Uterus (tissue), 4 donors: Measurements from ENCODE around the gene LEMD1. TPM values are rescaled to one million over a fixed set of nuclear protein-coding genes. Genes with fewer than 3 reads are reported as not detected.

ENCODE experiments used
- DNase-seq, 2 donors: peaks; one replicate each; pipeline ENCODE4 v3.0.0-alpha.2; 2019 to 2020
- H3K27ac ChIP-seq, 2 donors: fragments of 200-600 bp; sonication (generic); 1 replicate in 1 of 2; 2 replicates in 1 of 2; pipeline ENCODE4 v1.5.1; 2016 to 2018
- H3K27me3 ChIP-seq, 2 donors: fragments of 200-600 bp; sonication (generic); one replicate each; pipeline ENCODE4 v1.5.1; 2018 to 2019; ENCODE audit warnings: control low read depth in 1 of 2
- H3K36me3 ChIP-seq, 2 donors: fragments of 200-600 bp; sonication (generic); one replicate each; pipeline ENCODE4 v1.5.1; 2019; ENCODE audit warnings: control low read depth in 1 of 2
- H3K4me1 ChIP-seq, 2 donors: fragments of 200-600 bp; sonication (generic); one replicate each; pipeline ENCODE4 v1.5.1; 2018 to 2019; ENCODE audit warnings: control low read depth in 1 of 2
- H3K4me3 ChIP-seq, 2 donors: fragments of 200-600 bp; sonication (generic); 1 replicate in 1 of 2; 2 replicates in 1 of 2; pipeline ENCODE4 v1.5.1; 2018 to 2019; ENCODE audit warnings: mild to moderate bottlenecking in 1 of 2
- H3K9me3 ChIP-seq, 2 donors: fragments of 200-600 bp; sonication (generic); one replicate each; pipeline ENCODE4 v1.5.1; 2019; ENCODE audit warnings: control low read depth in 1 of 2
- POLR2A ChIP-seq, 2 donors: fragments of 450-650 bp; IDR thresholded peaks; one replicate each; pipeline ENCODE4 v1.6.1; 2016; ENCODE audit warnings: antibody characterized with exemption in 2 of 2, mild to moderate bottlenecking in 1 of 2, moderate library complexity in 1 of 2
- intact Hi-C: fragments of 100-400 bp; cut with DNase I; formaldehyde crosslinking; loops from one replicate; pipeline ENCODE4 v1.15.1; 2023; ENCODE audit warnings: low total_unique reads
- total RNA-seq, 4 donors: library from RNA; depleted of rRNA in 3 of 4; stranded (reverse); fragments of >200 nt in 3 of 4; gene quantifications; one replicate each; pipeline versions ENCODE4 v1.1.0 to v1.2.4, GENCODE V29; 2014 to 2023
- TF ChIP-seq, protein P1 (sequence below), 4 experiments: fragments of 200-600 bp in 2 of 4; fragments of 450-650 bp in 2 of 4; sonication (generic) in 2 of 4; IDR thresholded peaks; one replicate each; pipeline ENCODE4 v1.5.1; 2016 to 2019; ENCODE audit warnings: antibody characterized with exemption in 4 of 4, mild to moderate bottlenecking in 2 of 4, moderate library complexity in 1 of 4
- donor health status: DM: yes; HTN: yes; CAD: no.

The LEMD1 gene, protein sequence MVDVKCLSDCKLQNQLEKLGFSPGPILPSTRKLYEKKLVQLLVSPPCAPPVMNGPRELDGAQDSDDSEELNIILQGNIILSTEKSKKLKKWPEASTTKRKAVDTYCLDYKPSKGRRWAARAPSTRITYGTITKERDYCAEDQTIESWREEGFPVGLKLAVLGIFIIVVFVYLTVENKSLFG
- total RNA-seq, result 1 to 10 TPM in 2 of 4 donors, not detected in 2; 1.6 to 1.8 TPM

DNA sequence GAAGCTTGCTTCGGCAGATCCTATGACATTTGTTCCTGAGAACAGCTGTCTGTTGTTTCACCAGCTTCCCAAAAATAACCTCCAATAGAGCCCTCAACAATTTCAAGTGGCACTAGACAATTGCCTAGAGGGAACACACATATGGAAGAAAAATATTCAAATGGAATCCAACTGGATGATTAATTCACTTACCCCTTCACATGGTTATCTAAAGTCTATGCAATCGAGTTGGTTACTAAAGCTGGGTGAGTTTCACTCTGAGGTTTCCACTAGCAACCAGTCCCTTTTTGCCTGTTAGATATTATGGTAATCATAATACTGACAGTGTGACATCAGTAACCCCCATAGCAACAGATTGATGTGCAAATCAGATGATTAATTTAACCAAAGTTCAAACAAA, at the start of gene LEMD1:
Gene LEMD1, minus strand, starts transcription at position 259 of the 400 bp plus-strand sequence. CDS start 1,520 bp downstream, outside the sequence.
- no peaks in the 10 kb centered on the region for H3K27me3 ChIP-seq
- H3K4me1 ChIP-seq, result no peaks in the 10 kb centered on the region
- intact Hi-C loops, result no loop called here

DNA sequence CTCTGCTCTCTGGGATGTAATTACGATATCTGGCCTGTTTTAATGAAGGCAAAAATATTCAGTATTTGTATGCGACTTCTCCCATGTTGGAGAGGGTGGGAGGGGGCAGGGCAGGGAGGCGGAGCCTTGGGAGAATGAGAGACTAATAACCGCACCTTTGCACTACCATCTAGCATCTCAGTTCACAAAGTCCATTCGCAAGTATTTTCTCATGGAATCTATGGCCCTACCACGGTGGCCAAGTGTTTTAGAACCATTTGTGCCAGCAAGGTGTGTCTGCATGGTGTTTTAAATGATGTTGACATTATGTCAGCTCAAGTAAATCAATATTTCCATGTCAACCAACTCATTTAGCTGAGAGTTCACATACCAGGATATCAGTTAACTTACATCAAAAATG, 48.3 kb upstream of the LEMD1 start:
- no peaks in the 10 kb centered on the region for H3K9me3 ChIP-seq
- H3K4me3 ChIP-seq, result no peak overlapping the region
- H3K4me1 ChIP-seq, result no peaks in the 10 kb centered on the region
- TF ChIP-seq, protein P1, sequence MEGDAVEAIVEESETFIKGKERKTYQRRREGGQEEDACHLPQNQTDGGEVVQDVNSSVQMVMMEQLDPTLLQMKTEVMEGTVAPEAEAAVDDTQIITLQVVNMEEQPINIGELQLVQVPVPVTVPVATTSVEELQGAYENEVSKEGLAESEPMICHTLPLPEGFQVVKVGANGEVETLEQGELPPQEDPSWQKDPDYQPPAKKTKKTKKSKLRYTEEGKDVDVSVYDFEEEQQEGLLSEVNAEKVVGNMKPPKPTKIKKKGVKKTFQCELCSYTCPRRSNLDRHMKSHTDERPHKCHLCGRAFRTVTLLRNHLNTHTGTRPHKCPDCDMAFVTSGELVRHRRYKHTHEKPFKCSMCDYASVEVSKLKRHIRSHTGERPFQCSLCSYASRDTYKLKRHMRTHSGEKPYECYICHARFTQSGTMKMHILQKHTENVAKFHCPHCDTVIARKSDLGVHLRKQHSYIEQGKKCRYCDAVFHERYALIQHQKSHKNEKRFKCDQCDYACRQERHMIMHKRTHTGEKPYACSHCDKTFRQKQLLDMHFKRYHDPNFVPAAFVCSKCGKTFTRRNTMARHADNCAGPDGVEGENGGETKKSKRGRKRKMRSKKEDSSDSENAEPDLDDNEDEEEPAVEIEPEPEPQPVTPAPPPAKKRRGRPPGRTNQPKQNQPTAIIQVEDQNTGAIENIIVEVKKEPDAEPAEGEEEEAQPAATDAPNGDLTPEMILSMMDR (IDR thresholded peaks at IDR 0.05), result no peak
- TF ChIP-seq POLR2A (IDR thresholded peaks at IDR 0.05), result no peak
- H3K36me3 ChIP-seq, result no peaks in the 10 kb centered on the region
- DNase-seq, result no peak
- intact Hi-C loops, result no loop called here
- H3K27me3 ChIP-seq, result no peaks in the 10 kb centered on the region
- H3K27ac ChIP-seq, result no peak overlapping the region

More for the DNA sequence above, at the start of gene LEMD1:
- DNase-seq, result no peak
- Histone ChIP-seq H3K4me3 (no peak within 1 kb of the TSS), H3K27ac (no peak within 1 kb of the TSS), H3K36me3 (no peaks in the 10 kb centered on the region), H3K9me3 (no peaks in the 10 kb centered on the region)
- TF ChIP-seq POLR2A (IDR thresholded peaks at IDR 0.05), result no peak
- TF ChIP-seq, protein P1 (IDR thresholded peaks at IDR 0.05), result no peak

DNA sequence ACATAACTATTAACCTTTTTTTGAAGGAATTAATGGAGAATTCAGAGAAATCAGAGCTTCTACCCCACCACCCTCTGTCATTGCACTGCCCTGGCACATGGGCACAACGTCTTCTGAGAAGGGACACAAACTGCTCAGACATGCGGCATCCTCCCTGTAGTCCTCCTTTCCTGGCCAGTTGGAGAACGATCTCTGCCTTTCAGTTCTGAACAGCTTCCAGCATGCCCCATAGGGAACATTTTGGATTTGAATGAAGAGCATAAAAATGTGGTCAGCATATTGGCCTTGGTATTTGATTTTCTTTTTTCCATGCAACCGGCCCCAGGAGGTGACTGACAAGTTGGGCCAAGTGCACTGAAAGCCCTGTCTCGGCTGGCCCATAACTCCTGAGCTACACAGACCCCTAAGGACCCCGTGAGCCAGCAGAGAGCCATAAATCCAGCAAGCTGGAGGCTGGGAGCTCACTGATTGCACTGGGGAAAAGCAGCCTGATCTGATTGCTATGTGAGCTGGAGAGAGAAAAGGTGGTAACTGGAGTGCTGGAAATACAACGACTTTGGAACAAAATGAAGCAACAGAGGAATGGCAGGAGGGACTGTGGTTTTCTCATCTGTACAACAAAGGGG, 44.9 kb upstream of the LEMD1 start:
- intact Hi-C loops, result no loop called here
- H3K9me3 ChIP-seq, result no peaks in the 10 kb centered on the region
- H3K36me3 ChIP-seq, result no peaks in the 10 kb centered on the region
- no peaks in the 10 kb centered on the region for H3K4me1 ChIP-seq
- no peaks in the 10 kb centered on the region for H3K27me3 ChIP-seq
- TF ChIP-seq, protein P1 (IDR thresholded peaks at IDR 0.05), result no peak
- TF ChIP-seq POLR2A (IDR thresholded peaks at IDR 0.05), result no peak
- H3K27ac ChIP-seq, result no peak overlapping the region
- DNase-seq, result no peak
- H3K4me3 ChIP-seq, result no peak overlapping the region

DNA sequence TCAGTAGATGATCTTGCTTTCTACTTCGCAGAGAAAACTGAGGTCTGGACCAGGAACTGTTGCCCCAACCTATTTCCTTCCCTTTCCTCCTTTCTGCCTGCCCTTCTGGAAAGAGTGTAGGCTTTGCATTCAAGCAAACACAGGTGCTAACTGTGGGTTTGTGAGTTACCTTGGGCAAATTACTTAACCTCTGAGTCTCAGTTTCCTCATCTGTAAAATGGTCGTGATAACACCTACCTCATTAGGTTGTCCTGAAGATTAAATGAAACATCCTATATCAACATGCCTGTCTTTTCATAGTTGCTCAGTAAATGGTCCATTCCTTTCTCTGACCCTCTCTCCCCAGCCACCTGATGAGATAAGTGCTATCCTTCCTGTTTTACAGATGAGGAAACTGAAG, 43.5 kb upstream of the LEMD1 start:
- H3K4me1 ChIP-seq, result no peaks in the 10 kb centered on the region
- TF ChIP-seq, protein P1 (IDR thresholded peaks at IDR 0.05), result no peak
- no peak for TF ChIP-seq POLR2A (IDR thresholded peaks at IDR 0.05)
- no peak for DNase-seq
- H3K27ac ChIP-seq, result no peak overlapping the region
- H3K27me3 ChIP-seq, result no peaks in the 10 kb centered on the region
- intact Hi-C loops, result no loop called here
- no peak overlapping the region for H3K4me3 ChIP-seq
- H3K9me3 ChIP-seq, result no peaks in the 10 kb centered on the region
- H3K36me3 ChIP-seq, result no peaks in the 10 kb centered on the region

DNA sequence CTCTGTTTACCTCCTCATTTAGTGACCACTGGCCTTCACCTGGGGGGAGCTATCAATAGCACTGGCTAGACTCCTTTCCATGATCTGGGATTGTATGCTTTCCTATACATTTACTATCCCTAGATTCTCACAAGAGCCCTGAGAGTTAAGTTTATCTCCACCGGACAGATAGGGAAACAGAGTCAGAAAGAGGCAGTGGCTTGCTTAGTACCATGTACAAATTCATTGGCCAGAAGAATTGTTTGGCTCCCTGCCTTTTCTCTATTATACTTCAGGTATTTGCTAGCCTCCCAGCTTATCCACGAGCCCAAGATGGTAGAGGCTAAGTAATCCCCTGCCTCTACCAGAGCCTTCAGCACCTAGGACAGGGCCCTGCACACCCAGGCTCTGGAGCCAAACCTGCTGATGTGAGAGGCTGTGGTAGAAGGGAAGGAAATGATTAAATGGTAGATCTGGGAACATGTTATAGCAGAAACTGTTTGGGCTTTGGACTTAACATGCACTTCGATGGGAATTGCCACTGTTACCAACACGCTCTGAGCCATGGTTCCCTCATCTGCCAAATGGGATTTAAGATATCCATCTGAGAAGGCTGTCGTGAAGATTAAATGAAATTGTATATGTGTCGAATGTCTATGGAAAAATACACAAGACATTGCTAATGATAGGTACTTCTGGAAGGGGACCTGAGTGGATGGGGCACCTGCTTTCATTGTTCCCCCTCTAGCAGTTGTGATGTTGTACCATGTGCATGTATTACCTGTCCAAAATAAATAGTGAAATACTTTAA, 37.1 kb upstream of the LEMD1 start:
- intact Hi-C loops, result no loop called here
- no peak overlapping the region for H3K4me3 ChIP-seq
- H3K36me3 ChIP-seq, result no peaks in the 10 kb centered on the region
- H3K4me1 ChIP-seq, result peaks cover 0 to 15% of the 10 kb centered on the region in 2 donors
- no peak for DNase-seq
- TF ChIP-seq, protein P1 (IDR thresholded peaks at IDR 0.05), result no peak
- TF ChIP-seq POLR2A (IDR thresholded peaks at IDR 0.05), result no peak
- H3K27me3 ChIP-seq, result peaks cover 7 to 22% of the 10 kb centered on the region in 2 donors
- no peak overlapping the region for H3K27ac ChIP-seq
- H3K9me3 ChIP-seq, result no peaks in the 10 kb centered on the region
